Lung (tissue), 12 donors: ENCODE measurements around the gene ADAMTSL5. TPM values are rescaled to one million over a fixed set of nuclear protein-coding genes. Genes with fewer than 3 reads are reported as not detected.

Experiments
- ATAC-seq: fragments of 200-7000 bp; cut with Tn5 transposase; one replicate; pipeline ENCODE4 v1.9.1; 2020; ENCODE audit warnings: moderate number of reproducible peaks; ENCODE audit not compliant: insufficient read depth, low FRiP score
- DNase-seq, 3 donors: peaks; one replicate each; pipeline ENCODE4 v3.0.0-alpha.2; 2013 to 2017
- H3K27ac ChIP-seq, 2 donors: one replicate each; pipeline ENCODE4 v1.5.1; 2013; ENCODE audit warnings: mild to moderate bottlenecking in 2 of 2, moderate library complexity in 2 of 2, control low read depth in 1 of 2, inconsistent platforms in 1 of 2, low read depth in 1 of 2, low read length in 1 of 2
- H3K27me3 ChIP-seq, 3 donors: one replicate each; pipeline ENCODE4 v1.5.1; 2013; ENCODE audit warnings: low read length in 2 of 3; ENCODE audit not compliant: control insufficient read depth in 3 of 3, insufficient read depth in 3 of 3
- H3K36me3 ChIP-seq, 4 donors: one replicate each; pipeline ENCODE4 v1.5.1; 2013; ENCODE audit warnings: low read length in 4 of 4, mild to moderate bottlenecking in 1 of 4, moderate library complexity in 1 of 4; ENCODE audit not compliant: control insufficient read depth in 4 of 4, insufficient read depth in 4 of 4
- H3K4me1 ChIP-seq, 5 donors: one replicate each; pipeline ENCODE4 v1.5.1; 2013; ENCODE audit warnings: low read length in 5 of 5, mild to moderate bottlenecking in 2 of 5, moderate library complexity in 1 of 5; ENCODE audit not compliant: control insufficient read depth in 5 of 5, insufficient read depth in 5 of 5
- H3K4me3 ChIP-seq: one replicate; pipeline ENCODE4 v1.5.1; 2013; ENCODE audit warnings: mild to moderate bottlenecking, control low read depth, moderate library complexity
- H3K9ac ChIP-seq, 2 donors: one replicate each; pipeline ENCODE4 v1.5.1; 2013; ENCODE audit warnings: low read length in 2 of 2, control low read depth in 1 of 2; ENCODE audit not compliant: insufficient read depth in 1 of 2
- H3K9me3 ChIP-seq, 4 donors: one replicate each; pipeline ENCODE4 v1.5.1; 2013; ENCODE audit warnings: low read length in 3 of 4, mild to moderate bottlenecking in 1 of 4, moderate library complexity in 1 of 4; ENCODE audit not compliant: control insufficient read depth in 4 of 4, insufficient read depth in 3 of 4
- WGBS, 2 donors: extraction: QIAGEN DNeasy Blood & Tissue Kit; methylation state at CpG; one replicate each; pipeline ENCODE4 v1.1.7; 2013; 5-methylcytosine and 5-hydroxymethylcytosine counted together
- polyA plus RNA-seq, 2 donors: library from polyadenylated mRNA; stranded (reverse); fragments of 200-250 nt; gene quantifications; one replicate each; pipeline ENCODE4 v1.2.1, GENCODE V29; 2013
- total RNA-seq, 2 donors: library from RNA; depleted of rRNA in 1 of 2; stranded (reverse); fragments of >200 nt in 1 of 2; gene quantifications; one replicate each; pipeline ENCODE4 v1.2.1, GENCODE V29; 2014 to 2021
- TF ChIP-seq, protein P1 (sequence below): IDR thresholded peaks from 2 replicates; pipeline ENCODE4 v1.5.1; 2012; ENCODE audit warnings: mild to moderate bottlenecking; ENCODE audit errors: control extremely low read depth, extremely low read depth
- donor health status: control.
- donor health status: control.
- donor health status: Bipolar disorder and iron deficiency.
- donor health status: healthy.
- donor health status: DM: yes; HTN: yes; CAD: no.

Gene ADAMTSL5
- total and polyA plus RNA-seq, 4 donors, result 0.97 to 2.8 (median 1.4) TPM

DNA sequence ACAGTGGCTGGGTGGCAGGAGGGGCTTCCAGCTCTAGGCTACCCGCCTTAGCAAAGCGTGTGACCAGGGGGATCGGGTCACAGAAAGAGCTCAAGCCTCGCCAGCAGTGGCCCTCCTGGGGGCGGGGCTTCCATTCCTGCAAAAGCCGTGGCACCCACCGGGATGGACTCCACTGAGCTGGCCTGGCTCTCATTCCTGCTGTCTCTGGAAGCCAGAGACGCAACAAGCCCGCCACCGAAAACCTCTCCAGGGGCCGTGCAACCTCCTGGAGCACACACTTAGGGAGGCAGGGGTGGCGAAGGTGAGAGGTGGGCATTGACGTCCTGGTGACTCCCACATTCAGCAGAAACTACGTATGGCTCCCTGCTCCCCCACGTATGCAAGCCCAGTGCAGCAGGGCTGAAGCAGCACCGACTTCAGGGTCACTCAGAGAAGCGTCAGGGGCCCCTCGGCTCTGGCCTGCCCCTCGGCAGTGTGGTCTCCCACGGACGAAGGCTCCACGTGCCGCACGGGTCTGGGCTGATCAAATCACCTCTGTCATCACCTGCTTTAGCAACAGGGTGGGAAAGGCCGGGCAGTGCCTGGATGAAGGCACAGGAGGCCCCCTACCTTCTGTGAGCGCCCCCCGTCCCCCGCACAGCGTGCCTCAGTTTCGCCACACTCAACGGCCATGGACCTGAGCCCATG lies 36.9 kb downstream of the ADAMTSL5 start:
- 94 to 95% methylated on average over 31 of the region's 31 CpGs for WGBS, 2 donors
- peaks cover 0 to 27% (median 24%) of the 10 kb centered on the region in 3 donors for H3K27me3 ChIP-seq
- H3K36me3 ChIP-seq, result peaks cover 0 to 19% (median 5%) of the 10 kb centered on the region in 4 donors
- DNase-seq, result no peak
- H3K9ac ChIP-seq, result no peak overlapping the region
- TF ChIP-seq, protein P1, sequence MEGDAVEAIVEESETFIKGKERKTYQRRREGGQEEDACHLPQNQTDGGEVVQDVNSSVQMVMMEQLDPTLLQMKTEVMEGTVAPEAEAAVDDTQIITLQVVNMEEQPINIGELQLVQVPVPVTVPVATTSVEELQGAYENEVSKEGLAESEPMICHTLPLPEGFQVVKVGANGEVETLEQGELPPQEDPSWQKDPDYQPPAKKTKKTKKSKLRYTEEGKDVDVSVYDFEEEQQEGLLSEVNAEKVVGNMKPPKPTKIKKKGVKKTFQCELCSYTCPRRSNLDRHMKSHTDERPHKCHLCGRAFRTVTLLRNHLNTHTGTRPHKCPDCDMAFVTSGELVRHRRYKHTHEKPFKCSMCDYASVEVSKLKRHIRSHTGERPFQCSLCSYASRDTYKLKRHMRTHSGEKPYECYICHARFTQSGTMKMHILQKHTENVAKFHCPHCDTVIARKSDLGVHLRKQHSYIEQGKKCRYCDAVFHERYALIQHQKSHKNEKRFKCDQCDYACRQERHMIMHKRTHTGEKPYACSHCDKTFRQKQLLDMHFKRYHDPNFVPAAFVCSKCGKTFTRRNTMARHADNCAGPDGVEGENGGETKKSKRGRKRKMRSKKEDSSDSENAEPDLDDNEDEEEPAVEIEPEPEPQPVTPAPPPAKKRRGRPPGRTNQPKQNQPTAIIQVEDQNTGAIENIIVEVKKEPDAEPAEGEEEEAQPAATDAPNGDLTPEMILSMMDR, result no peak
- ATAC-seq, result no peak
- H3K4me1 ChIP-seq, result peaks cover 0 to 18% (median 3%) of the 10 kb centered on the region in 5 donors
- no peak overlapping the region for H3K27ac ChIP-seq
- no peak overlapping the region for H3K4me3 ChIP-seq
- H3K9me3 ChIP-seq, result peaks cover 0 to 6% (median 0%) of the 10 kb centered on the region in 4 donors

DNA sequence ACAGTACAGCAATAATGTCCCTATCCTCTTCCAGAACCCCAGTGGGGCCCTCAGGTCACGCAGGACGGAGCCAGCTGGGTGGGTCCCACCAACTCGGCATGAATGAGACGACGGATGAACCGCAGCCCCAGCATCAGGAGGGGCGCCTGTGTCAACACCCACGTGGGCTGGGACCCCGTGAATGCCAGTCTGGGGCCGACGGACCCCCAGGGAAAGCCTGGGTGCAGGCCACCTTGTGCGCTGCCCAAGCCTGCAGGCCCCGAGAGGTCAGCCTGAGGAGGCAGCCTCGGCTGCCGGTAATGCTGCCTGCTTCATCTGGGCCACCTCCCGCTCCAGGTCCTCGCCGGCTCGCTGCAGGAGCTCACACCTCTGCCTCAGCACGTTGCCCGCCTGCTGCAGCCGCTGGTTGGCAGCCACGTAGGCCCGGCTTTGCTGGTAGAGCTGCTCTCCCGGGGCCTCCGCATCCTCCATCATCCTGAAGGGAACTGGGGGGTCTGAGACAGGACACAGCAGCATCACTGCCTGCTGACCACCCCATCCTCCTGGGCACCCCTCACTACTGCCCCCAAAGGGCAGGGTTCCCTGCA lies 38.0 kb downstream of the ADAMTSL5 start:
- H3K9me3 ChIP-seq, result peaks cover 0 to 6% (median 0%) of the 10 kb centered on the region in 4 donors
- TF ChIP-seq, protein P1, result no peak
- peaks cover 0 to 19% (median 5%) of the 10 kb centered on the region in 4 donors for H3K36me3 ChIP-seq
- no peak overlapping the region for H3K4me3 ChIP-seq
- WGBS, 2 donors, result 93 to 95% methylated on average over 24 to 26 of the region's 26 CpGs
- H3K27me3 ChIP-seq, result peaks cover 0 to 32% (median 26%) of the 10 kb centered on the region in 3 donors
- DNase-seq (no peak), ATAC-seq (no peak)
- no peak overlapping the region for H3K9ac ChIP-seq
- peaks cover 0 to 28% (median 11%) of the 10 kb centered on the region in 5 donors for H3K4me1 ChIP-seq
- H3K27ac ChIP-seq, result no peak overlapping the region

DNA sequence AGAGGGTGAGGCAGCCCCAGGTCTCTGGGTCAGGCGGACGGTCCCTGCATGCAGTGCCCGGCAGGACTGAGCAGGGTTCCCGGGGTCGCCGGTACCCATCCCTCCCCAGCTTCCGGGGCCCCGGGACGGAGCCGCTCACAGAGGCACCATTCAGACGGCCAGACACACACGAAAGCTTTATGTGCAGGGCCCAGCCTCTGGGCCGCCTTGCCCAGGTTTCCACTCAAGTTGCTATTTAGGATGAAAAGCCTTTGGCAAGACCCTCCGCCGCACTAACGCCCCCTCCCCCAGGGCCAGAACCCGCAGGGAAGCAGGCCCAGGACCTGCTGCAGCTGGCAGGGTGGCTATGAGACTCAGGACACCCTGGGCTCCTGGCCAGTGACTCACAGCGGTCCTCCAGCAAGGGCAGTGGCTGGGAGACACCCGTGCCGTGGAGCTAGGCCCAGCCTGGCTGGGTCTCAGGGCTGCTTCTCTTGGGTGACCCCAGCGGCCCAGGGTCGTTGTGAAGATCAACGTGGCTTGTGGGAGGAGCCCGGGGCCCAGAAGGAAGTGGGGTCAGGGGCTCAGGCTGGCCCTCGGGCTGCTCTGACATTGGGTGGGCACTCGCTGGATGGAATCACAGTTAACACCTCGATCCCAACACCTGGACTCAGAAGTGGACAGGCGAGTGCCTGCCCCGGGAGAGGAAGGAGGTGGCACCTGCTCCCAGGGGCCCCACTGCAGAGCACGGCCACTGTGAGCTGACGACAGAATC lies 38.6 kb downstream of the ADAMTSL5 start:
- ATAC-seq (no peak), DNase-seq (no peak)
- Histone ChIP-seq H3K4me3 (no peak overlapping the region), H3K27me3 (peaks cover 0 to 33% (median 26%) of the 10 kb centered on the region in 3 donors), H3K4me1 (peaks cover 0 to 27% (median 11%) of the 10 kb centered on the region in 5 donors), H3K27ac (no peak overlapping the region), H3K36me3 (peaks cover 0 to 19% (median 5%) of the 10 kb centered on the region in 4 donors), H3K9ac (no peak overlapping the region), H3K9me3 (peaks cover 0 to 6% (median 0%) of the 10 kb centered on the region in 4 donors)
- TF ChIP-seq, protein P1, result no peak
- 83 to 87% methylated on average over 31 of the region's 31 CpGs for WGBS, 2 donors
